ENCODE results near the gene LANCL1. TPM values are rescaled to one million over a fixed set of nuclear protein-coding genes. Genes with fewer than 3 reads are reported as not detected.

LANCL1 gene
- polyA plus RNA-seq, 1 of the 3 experiments (the other 2 are of a cell fraction) = 34.3 TPM

DNA sequence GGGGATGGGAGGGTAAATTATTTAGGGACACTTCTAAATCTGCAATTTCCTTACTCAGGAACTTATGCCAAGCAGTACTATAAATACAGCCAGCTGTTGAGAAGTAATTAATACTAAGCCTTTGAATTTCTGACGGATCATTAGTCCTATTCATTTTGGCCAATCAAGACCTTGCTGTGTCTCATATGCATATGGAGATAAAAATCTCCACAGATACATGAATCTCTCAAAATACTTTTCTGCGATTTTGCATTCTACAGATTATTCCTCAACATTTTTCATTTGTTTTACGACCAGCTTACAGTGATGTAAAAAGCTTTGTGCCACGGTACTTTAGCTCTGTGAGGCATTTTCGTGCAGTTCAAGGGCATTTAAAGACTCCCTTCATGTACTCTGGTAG is 16.7 kb downstream of the LANCL1 start:
- no peak for TF ChIP-seq NRF1 (IDR thresholded peaks at IDR 0.05; ENCODE audit: low read depth, low read length)
- no peak for TF ChIP-seq FOXJ3 (CRISPR knock-in tag; IDR thresholded peaks at IDR 0.05)
- no peak for TF ChIP-seq RAD21 (IDR thresholded peaks at IDR 0.05; ENCODE audit: low read length)
- TF ChIP-seq GATA2 (CRISPR knock-in tag; IDR thresholded peaks at IDR 0.05) = no peak
- TF ChIP-seq FOSL2 (IDR thresholded peaks at IDR 0.05; ENCODE audit: borderline replicate concordance, low read depth) = no peak
- TF ChIP-seq, protein P1, sequence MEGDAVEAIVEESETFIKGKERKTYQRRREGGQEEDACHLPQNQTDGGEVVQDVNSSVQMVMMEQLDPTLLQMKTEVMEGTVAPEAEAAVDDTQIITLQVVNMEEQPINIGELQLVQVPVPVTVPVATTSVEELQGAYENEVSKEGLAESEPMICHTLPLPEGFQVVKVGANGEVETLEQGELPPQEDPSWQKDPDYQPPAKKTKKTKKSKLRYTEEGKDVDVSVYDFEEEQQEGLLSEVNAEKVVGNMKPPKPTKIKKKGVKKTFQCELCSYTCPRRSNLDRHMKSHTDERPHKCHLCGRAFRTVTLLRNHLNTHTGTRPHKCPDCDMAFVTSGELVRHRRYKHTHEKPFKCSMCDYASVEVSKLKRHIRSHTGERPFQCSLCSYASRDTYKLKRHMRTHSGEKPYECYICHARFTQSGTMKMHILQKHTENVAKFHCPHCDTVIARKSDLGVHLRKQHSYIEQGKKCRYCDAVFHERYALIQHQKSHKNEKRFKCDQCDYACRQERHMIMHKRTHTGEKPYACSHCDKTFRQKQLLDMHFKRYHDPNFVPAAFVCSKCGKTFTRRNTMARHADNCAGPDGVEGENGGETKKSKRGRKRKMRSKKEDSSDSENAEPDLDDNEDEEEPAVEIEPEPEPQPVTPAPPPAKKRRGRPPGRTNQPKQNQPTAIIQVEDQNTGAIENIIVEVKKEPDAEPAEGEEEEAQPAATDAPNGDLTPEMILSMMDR (IDR thresholded peaks at IDR 0.05) = no peak
- TF ChIP-seq, protein P2, sequence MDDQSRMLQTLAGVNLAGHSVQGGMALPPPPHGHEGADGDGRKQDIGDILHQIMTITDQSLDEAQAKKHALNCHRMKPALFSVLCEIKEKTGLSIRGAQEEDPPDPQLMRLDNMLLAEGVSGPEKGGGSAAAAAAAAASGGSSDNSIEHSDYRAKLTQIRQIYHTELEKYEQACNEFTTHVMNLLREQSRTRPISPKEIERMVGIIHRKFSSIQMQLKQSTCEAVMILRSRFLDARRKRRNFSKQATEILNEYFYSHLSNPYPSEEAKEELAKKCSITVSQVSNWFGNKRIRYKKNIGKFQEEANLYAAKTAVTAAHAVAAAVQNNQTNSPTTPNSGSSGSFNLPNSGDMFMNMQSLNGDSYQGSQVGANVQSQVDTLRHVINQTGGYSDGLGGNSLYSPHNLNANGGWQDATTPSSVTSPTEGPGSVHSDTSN (IDR thresholded peaks at IDR 0.05) = no peak
- TF ChIP-seq JUND (IDR thresholded peaks at IDR 0.05) = no peak
- TF ChIP-seq, protein P3, sequence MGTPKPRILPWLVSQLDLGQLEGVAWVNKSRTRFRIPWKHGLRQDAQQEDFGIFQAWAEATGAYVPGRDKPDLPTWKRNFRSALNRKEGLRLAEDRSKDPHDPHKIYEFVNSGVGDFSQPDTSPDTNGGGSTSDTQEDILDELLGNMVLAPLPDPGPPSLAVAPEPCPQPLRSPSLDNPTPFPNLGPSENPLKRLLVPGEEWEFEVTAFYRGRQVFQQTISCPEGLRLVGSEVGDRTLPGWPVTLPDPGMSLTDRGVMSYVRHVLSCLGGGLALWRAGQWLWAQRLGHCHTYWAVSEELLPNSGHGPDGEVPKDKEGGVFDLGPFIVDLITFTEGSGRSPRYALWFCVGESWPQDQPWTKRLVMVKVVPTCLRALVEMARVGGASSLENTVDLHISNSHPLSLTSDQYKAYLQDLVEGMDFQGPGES (IDR thresholded peaks at IDR 0.05; ENCODE audit: low read depth, low read length) = no peak
- TF ChIP-seq POLR2AphosphoS5 (IDR thresholded peaks at IDR 0.05; ENCODE audit: low read depth, low read length) = no peak
- TF ChIP-seq EZH2phosphoT487 (IDR thresholded peaks at IDR 0.05; ENCODE audit: borderline replicate concordance, low read depth) = no peak
- no peak for TF ChIP-seq EP300 (IDR thresholded peaks at IDR 0.05; ENCODE audit: borderline replicate concordance in 1 of 2, low read depth in 1 of 2, low read length in 1 of 2)
- TF ChIP-seq FOXM1 (IDR thresholded peaks at IDR 0.05; ENCODE audit: low read depth) = no peak
- TF ChIP-seq YY1 (IDR thresholded peaks at IDR 0.05; ENCODE audit: low read depth) = no peak
- TF ChIP-seq ELF1 (IDR thresholded peaks at IDR 0.05) = no peak
- no peak for TF ChIP-seq RFX5 (IDR thresholded peaks at IDR 0.05; ENCODE audit: low read length)
- no peak for TF ChIP-seq RXRA (IDR thresholded peaks at IDR 0.05; ENCODE audit: borderline replicate concordance, low read depth)
- TF ChIP-seq GABPA (IDR thresholded peaks at IDR 0.05; ENCODE audit: low read depth) = no peak
- Histone ChIP-seq H3K36me3 (replicated peaks in 1 of 2; ENCODE audit: control insufficient read depth in 1 of 2, insufficient read depth in 2 of 2, low read length in 1 of 2) (peaks cover 50 to 80% of the 10 kb centered on the region in 2 experiments), H3K9ac (no peak overlapping the region), H2AFZ (ENCODE audit: low read depth) (no peak overlapping the region), H3K4me2 (no peak overlapping the region), H4K20me1 (ENCODE audit: insufficient read depth) (no peaks in the 10 kb centered on the region), H3K4me3 (ENCODE audit: low read depth in 2 of 2, low read length in 1 of 2) (no peak overlapping the region), H3K9me2 (no peaks in the 10 kb centered on the region), H3K4me1 (ENCODE audit: control insufficient read depth in 1 of 2, insufficient read depth in 2 of 2, low read depth in 1 of 2, low read length in 1 of 2) (peaks cover 0 to 11% of the 10 kb centered on the region in 2 experiments; a peak in 3 of 4 replicates), H3F3A (replicated peaks; ENCODE audit: insufficient read depth) (no peaks in the 10 kb centered on the region), H3K27ac (ENCODE audit: low read depth in 2 of 2, low read length in 1 of 2) (no peak overlapping the region), H3K9me3 (no peaks in the 10 kb centered on the region), H3K27me3 (ENCODE audit: insufficient read depth) (no peaks in the 10 kb centered on the region), H3K79me2 (ENCODE audit: insufficient read depth) (no peaks in the 10 kb centered on the region)
- POLR2A ChIA-PET = no interaction called here
- CTCF ChIA-PET = interaction anchor here (0.7 kb wide), 1 partner anchor 1034 kb away, joined by 3 read pairs; no protein-coding TSS in a partner anchor
- no peak for DNase-seq
- WGBS (ENCODE audit: low lambda C conversion rate) = 85% methylated on average over 5 of the region's 5 CpGs

Data from SK-N-SH (cell line).